Testis (tissue), 3 donors: ENCODE measurements around the gene CD1E. TPM values are rescaled to one million over a fixed set of nuclear protein-coding genes. Genes with fewer than 3 reads are reported as not detected.

ENCODE experiments used
- DNase-seq: peaks from one replicate; pipeline ENCODE4 v3.0.0-alpha.2; 2019
- H3K27ac ChIP-seq, 2 donors: fragments of 200-600 bp; sonication (generic); one replicate each; pipeline ENCODE4 v1.5.1; 2019
- H3K27me3 ChIP-seq: fragments of 200-600 bp; sonication (generic); one replicate; pipeline ENCODE4 v1.5.1; 2019
- H3K36me3 ChIP-seq: fragments of 200-600 bp; sonication (generic); one replicate; pipeline ENCODE4 v1.5.1; 2017; ENCODE audit warnings: low read depth; ENCODE audit errors: missing control alignments
- H3K4me1 ChIP-seq: fragments of 200-600 bp; sonication (generic); one replicate; pipeline ENCODE4 v1.5.1; 2019
- H3K4me3 ChIP-seq, 2 donors: fragments of 200-600 bp; sonication (generic); one replicate each; pipeline ENCODE4 v1.5.1; 2017 to 2019
- H3K9me3 ChIP-seq: fragments of 200-600 bp; sonication (generic); one replicate; pipeline ENCODE4 v1.5.1; 2017
- POLR2A ChIP-seq: fragments of 450-650 bp; IDR thresholded peaks from one replicate; pipeline ENCODE4 v1.6.1; 2017; ENCODE audit warnings: antibody characterized with exemption, mild to moderate bottlenecking, moderate library complexity
- WGBS, 2 donors: methylation state at CpG; one replicate each; pipeline ENCODE4 v1.1.5; 2018; 5-methylcytosine and 5-hydroxymethylcytosine counted together
- intact Hi-C: fragments of 100-400 bp; cut with DNase I; formaldehyde crosslinking; loops from one replicate; pipeline ENCODE4 v1.15.1; 2023; ENCODE audit warnings: low total_unique reads
- polyA plus RNA-seq: library from polyadenylated mRNA; stranded (reverse); fragments of 350-450 nt; fragmentation: Illumina TruSeq; extraction: RNeasy Lipid Tissue Mini Kit (QIAGEN cat#74804); gene quantifications from one replicate; pipeline ENCODE4 v1.2.3, GENCODE V29; 2014; ENCODE audit warnings: low read depth, low replicate concordance; ENCODE audit not compliant: insufficient read depth
- total RNA-seq, 2 donors: library from RNA; depleted of rRNA; stranded (reverse); fragments of >200 nt; gene quantifications; one replicate each; pipeline ENCODE4 v1.2.3, GENCODE V29; 2016
- TF ChIP-seq, protein P1 (sequence below), 3 experiments: fragments of 450-650 bp in 2 of 3; fragments of 200-600 bp in 1 of 3; sonication (generic) in 1 of 3; IDR thresholded peaks; one replicate each; pipeline ENCODE4 v1.5.1; 2016 to 2019; ENCODE audit warnings: antibody characterized with exemption in 3 of 3, mild to moderate bottlenecking in 2 of 3, moderate library complexity in 1 of 3

CD1E gene
- total and polyA plus RNA-seq, 3 donors from 2014 or later = 0.16 to 1.8 (median 1.3) TPM

DNA sequence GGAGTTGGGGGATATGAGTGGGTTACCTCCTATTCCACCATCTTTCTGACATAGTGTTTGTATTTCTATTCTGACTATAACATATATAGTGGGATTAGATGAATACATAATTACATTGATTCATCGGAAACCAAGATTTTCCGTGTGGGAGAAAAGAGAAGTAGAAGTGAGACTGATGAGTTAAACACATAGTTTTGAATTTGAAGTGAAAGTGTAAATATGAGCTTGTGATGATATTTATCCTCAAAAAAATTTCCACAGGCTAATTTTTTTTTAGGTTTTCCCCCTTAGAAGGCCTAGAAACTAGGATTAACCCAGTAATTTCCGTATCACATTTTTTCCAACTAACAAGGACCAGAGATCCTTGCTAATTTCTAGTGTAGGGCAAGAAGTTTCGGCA is 29.3 kb upstream of the CD1E start:
- Histone ChIP-seq H3K4me3 (no peak overlapping the region), H3K4me1 (no peaks in the 10 kb centered on the region), H3K36me3 (no peaks in the 10 kb centered on the region), H3K27me3 (no peaks in the 10 kb centered on the region), H3K27ac (no peak overlapping the region), H3K9me3 (no peaks in the 10 kb centered on the region)
- intact Hi-C loops = no loop called here
- TF ChIP-seq POLR2A = no peak
- TF ChIP-seq, protein P1, sequence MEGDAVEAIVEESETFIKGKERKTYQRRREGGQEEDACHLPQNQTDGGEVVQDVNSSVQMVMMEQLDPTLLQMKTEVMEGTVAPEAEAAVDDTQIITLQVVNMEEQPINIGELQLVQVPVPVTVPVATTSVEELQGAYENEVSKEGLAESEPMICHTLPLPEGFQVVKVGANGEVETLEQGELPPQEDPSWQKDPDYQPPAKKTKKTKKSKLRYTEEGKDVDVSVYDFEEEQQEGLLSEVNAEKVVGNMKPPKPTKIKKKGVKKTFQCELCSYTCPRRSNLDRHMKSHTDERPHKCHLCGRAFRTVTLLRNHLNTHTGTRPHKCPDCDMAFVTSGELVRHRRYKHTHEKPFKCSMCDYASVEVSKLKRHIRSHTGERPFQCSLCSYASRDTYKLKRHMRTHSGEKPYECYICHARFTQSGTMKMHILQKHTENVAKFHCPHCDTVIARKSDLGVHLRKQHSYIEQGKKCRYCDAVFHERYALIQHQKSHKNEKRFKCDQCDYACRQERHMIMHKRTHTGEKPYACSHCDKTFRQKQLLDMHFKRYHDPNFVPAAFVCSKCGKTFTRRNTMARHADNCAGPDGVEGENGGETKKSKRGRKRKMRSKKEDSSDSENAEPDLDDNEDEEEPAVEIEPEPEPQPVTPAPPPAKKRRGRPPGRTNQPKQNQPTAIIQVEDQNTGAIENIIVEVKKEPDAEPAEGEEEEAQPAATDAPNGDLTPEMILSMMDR (IDR thresholded peaks at IDR 0.05) = no peak
- DNase-seq = no peak
- 85% methylated on average over 4 of the region's 4 CpGs for WGBS, 2 donors

DNA sequence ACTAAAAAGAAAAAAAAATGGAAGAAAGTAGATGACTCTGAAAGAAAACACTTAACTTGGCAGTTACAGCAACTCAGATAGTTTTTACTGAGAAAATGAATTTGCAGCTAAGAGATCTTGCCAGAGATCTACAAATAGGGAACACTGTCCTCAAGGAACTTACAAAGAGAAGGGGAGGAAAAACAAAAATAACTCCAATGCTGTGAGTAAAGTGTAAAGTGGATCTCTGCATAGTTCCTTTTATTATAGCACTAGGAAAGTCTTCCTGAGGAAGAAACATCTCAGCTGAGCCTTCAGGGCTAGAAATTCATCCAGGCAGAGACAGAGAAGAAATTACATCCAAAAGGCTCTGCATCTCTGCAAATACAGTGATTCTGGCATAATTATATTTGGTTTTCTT is 26.2 kb upstream of the CD1E start:
- Histone ChIP-seq H3K4me3 (no peak overlapping the region), H3K36me3 (no peaks in the 10 kb centered on the region), H3K4me1 (no peaks in the 10 kb centered on the region), H3K27me3 (no peaks in the 10 kb centered on the region), H3K27ac (no peak overlapping the region), H3K9me3 (no peaks in the 10 kb centered on the region)
- intact Hi-C loops = no loop called here
- TF ChIP-seq, protein P1 (IDR thresholded peaks at IDR 0.05) = no peak
- TF ChIP-seq POLR2A = no peak
- DNase-seq = no peak

DNA sequence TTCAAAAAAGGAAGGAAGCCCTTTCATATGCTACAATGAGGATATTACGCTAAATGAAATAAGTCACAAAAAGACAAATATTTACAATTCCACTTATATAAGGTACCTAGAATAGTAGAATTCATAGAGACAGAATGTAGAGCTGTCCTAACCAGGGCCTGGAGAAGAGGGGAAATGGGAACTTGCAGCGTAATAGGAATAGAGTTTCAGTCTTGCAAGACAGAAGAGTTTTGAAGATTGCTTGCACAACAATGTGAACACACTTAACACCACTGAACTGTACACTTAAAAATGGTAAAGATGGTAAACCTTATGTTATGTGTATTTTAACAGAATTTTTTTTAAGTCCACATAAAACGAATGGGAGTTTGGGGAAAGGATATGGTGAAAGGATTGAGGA is 25.3 kb upstream of the CD1E start:
- intact Hi-C loops = no loop called here
- Histone ChIP-seq H3K27ac (no peak overlapping the region), H3K36me3 (no peaks in the 10 kb centered on the region), H3K4me1 (no peaks in the 10 kb centered on the region), H3K4me3 (no peak overlapping the region), H3K27me3 (no peaks in the 10 kb centered on the region), H3K9me3 (no peaks in the 10 kb centered on the region)
- WGBS, 2 donors = 88 to 91% methylated on average over 3 of the region's 3 CpGs
- no peak for DNase-seq
- TF ChIP-seq, protein P1 (IDR thresholded peaks at IDR 0.05) = no peak
- no peak for TF ChIP-seq POLR2A

DNA sequence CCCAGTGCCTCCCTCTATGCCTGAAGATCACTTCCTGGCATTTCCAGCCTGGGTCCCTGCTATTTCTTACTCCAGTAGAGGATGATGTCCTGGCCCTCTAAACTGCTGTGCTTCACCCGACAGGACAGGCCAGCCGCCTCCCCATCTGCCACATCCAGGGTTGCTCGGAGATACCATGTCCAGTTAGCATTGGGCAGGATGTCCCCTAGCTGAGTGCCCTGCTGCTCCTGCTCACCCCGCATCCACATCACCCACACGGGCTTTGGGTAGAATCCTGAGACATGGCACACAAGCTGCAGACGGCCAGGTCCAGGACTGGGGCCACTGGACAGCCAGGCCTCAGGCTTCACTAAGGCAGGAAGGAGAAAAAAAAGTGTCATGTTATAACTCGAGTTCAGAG is 24.4 kb upstream of the CD1E start:
- no peak for DNase-seq
- Histone ChIP-seq H3K36me3 (no peaks in the 10 kb centered on the region), H3K27me3 (no peaks in the 10 kb centered on the region), H3K9me3 (no peaks in the 10 kb centered on the region), H3K27ac (no peak overlapping the region), H3K4me1 (no peaks in the 10 kb centered on the region), H3K4me3 (no peak overlapping the region)
- TF ChIP-seq POLR2A = no peak
- TF ChIP-seq, protein P1 (IDR thresholded peaks at IDR 0.05) = no peak
- intact Hi-C loops = no loop called here
- 84 to 96% methylated on average over 7 of the region's 7 CpGs for WGBS, 2 donors

DNA sequence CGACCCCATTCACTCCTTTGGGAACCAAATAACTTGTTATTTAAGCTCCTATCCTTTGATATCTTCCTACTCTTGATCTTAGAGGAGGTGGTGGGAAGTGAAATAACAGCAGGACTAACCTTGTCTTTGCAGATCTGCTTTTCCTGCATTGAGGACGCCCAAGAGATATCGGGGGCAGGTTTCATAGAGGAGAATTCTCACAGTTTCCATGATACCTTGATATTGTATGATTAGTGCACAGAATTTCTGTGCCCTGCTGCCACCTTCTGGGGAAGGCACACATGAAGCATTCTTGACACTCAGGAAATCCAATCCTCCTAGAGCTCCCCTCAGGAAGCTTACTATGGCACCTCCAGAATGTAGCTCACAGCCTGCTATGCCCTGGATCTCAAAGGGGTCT is 24.0 kb upstream of the CD1E start:
- peak; percentile 23 for DNase-seq
- no peak overlapping the region for H3K27ac ChIP-seq
- TF ChIP-seq, protein P1 (IDR thresholded peaks at IDR 0.05) = no peak
- no peak for TF ChIP-seq POLR2A
- H3K36me3 ChIP-seq = no peaks in the 10 kb centered on the region
- H3K4me1 ChIP-seq = no peaks in the 10 kb centered on the region
- intact Hi-C loops = no loop called here
- no peaks in the 10 kb centered on the region for H3K9me3 ChIP-seq
- 79 to 83% methylated on average over 3 of the region's 3 CpGs for WGBS, 2 donors
- no peaks in the 10 kb centered on the region for H3K27me3 ChIP-seq
- H3K4me3 ChIP-seq = no peak overlapping the region
